ENCODE results near the gene CMKLR1. TPM values are rescaled to one million over a fixed set of nuclear protein-coding genes. Genes with fewer than 3 reads are reported as not detected.

CMKLR1 gene
- total RNA-seq, 4 donors from 2014 or later = 0.19 to 5.7 (median 2.5) TPM

DNA sequence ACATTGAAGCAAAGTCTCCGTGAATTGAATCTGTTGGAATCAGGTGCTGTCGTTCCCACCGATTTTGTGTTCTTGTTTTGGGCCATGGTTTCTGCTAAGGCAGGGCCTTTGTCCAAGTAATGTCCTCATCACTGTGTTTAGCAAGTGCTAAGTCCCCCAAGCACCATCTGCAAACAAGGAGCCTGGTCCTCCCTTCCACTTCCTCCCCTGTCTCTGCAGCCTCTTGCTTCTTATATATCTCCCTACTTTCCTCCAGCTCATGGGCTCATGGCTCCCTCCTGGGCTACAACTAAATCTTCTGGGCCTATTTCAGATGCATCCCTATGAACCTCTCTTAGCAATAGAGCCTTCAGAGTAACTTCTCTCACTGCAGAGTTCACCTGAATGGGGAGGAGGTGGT is 25.8 kb upstream of the CMKLR1 start:
- Histone ChIP-seq H3K36me3 (no peaks in the 10 kb centered on the region), H3K9me3 (no peaks in the 10 kb centered on the region), H3K27me3 (no peaks in the 10 kb centered on the region), H3K4me3 (no peak overlapping the region), H3K4me1 (no peaks in the 10 kb centered on the region), H3K27ac (no peak overlapping the region)
- intact Hi-C loops (cut with DNase I) = no loop called here
- 73 to 84% methylated on average over 3 of the region's 3 CpGs for WGBS, 2 donors
- no peak for DNase-seq
- TF ChIP-seq, protein P1, sequence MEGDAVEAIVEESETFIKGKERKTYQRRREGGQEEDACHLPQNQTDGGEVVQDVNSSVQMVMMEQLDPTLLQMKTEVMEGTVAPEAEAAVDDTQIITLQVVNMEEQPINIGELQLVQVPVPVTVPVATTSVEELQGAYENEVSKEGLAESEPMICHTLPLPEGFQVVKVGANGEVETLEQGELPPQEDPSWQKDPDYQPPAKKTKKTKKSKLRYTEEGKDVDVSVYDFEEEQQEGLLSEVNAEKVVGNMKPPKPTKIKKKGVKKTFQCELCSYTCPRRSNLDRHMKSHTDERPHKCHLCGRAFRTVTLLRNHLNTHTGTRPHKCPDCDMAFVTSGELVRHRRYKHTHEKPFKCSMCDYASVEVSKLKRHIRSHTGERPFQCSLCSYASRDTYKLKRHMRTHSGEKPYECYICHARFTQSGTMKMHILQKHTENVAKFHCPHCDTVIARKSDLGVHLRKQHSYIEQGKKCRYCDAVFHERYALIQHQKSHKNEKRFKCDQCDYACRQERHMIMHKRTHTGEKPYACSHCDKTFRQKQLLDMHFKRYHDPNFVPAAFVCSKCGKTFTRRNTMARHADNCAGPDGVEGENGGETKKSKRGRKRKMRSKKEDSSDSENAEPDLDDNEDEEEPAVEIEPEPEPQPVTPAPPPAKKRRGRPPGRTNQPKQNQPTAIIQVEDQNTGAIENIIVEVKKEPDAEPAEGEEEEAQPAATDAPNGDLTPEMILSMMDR (IDR thresholded peaks at IDR 0.05) = no peak
- TF ChIP-seq POLR2A (IDR thresholded peaks at IDR 0.05) = no peak

DNA sequence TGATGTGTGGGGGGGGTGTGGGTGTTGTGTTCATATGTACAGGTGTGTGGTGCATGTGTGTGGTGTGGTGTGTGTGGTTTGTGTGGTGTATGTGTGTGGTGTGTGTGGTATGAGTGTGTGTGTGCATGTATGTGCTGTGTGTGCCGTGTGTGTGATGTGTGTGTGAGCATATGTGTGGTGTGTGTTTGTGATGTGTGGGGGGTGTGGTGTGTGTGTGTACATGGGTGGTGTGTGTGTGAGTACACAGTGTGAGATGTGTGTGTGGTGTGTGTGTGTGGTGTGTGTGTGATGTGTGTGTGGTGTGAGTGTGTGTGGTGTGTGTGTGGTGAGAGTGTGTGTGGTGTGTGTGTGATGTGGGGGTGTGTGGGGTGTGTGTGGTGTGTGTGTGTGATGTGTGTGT is 24.5 kb upstream of the CMKLR1 start:
- Histone ChIP-seq H3K9me3 (no peaks in the 10 kb centered on the region), H3K27me3 (peaks cover 0 to 6% (median 0%) of the 10 kb centered on the region in 4 donors), H3K4me3 (no peak overlapping the region), H3K36me3 (no peaks in the 10 kb centered on the region), H3K4me1 (no peaks in the 10 kb centered on the region), H3K27ac (no peak overlapping the region)
- TF ChIP-seq, protein P1 (IDR thresholded peaks at IDR 0.05) = no peak
- no peak for TF ChIP-seq POLR2A (IDR thresholded peaks at IDR 0.05)
- intact Hi-C loops (cut with DNase I) = no loop called here
- WGBS, 2 donors = 86 to 100% methylated on average over 1 of the region's 1 CpG
- no peak for DNase-seq

DNA sequence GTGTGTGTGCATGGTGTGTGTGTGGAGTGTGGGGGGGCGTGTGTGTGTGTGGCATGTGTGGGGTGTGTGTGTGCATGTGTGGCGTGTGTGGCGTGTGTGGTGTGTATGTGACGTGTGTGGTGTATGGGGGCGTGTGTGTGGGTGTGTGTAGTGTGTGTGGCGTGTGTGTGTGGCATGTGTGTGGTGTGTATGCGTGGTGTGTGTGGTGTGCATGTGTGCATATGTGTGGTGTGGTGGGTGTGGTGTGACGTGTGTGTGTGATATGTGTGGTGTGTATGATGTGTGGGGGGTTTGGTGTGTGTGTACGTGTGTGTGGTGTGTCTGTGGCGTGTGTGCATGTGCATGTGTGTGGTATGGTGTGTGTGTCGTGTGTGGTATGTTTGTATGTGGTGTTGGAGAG is 24.1 kb upstream of the CMKLR1 start:
- Histone ChIP-seq H3K27me3 (peaks cover 0 to 10% (median 0%) of the 10 kb centered on the region in 4 donors), H3K27ac (no peak overlapping the region), H3K4me1 (no peaks in the 10 kb centered on the region), H3K36me3 (no peaks in the 10 kb centered on the region), H3K4me3 (no peak overlapping the region), H3K9me3 (no peaks in the 10 kb centered on the region)
- WGBS, 2 donors = 68 to 71% methylated on average over 11 of the region's 11 CpGs
- no peak for DNase-seq
- TF ChIP-seq, protein P1 (IDR thresholded peaks at IDR 0.05) = no peak
- no peak for TF ChIP-seq POLR2A (IDR thresholded peaks at IDR 0.05)
- intact Hi-C loops (cut with DNase I) = no loop called here

DNA sequence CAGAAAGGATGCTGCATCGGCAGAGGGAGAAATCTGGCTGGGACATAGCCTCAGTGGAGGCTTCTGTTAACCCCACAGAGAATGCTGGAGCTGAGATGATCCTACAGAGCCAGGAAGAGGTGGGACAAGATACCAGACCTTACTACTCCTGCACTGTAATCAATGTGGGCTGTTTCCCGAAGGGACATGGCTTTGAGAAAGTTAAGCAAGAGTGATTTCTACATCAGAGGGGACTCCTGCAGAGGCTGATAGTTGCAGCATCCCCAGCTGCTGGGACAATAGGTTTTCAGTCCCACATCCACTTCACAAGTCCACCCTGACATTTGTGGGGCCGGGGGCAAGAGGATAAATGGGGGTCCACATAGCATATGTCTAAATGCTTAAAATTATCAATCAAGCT is 22.5 kb upstream of the CMKLR1 start:
- no peaks in the 10 kb centered on the region for H3K9me3 ChIP-seq
- no peak for DNase-seq
- WGBS, 2 donors = 58 to 81% methylated on average over 3 of the region's 3 CpGs
- no peak overlapping the region for H3K27ac ChIP-seq
- peaks cover 0 to 19% (median 0%) of the 10 kb centered on the region in 4 donors for H3K27me3 ChIP-seq
- no peak for TF ChIP-seq POLR2A (IDR thresholded peaks at IDR 0.05)
- TF ChIP-seq, protein P1 (IDR thresholded peaks at IDR 0.05) = no peak
- no peaks in the 10 kb centered on the region for H3K4me1 ChIP-seq
- intact Hi-C loops (cut with DNase I) = no loop called here
- H3K36me3 ChIP-seq = no peaks in the 10 kb centered on the region
- no peak overlapping the region for H3K4me3 ChIP-seq

DNA sequence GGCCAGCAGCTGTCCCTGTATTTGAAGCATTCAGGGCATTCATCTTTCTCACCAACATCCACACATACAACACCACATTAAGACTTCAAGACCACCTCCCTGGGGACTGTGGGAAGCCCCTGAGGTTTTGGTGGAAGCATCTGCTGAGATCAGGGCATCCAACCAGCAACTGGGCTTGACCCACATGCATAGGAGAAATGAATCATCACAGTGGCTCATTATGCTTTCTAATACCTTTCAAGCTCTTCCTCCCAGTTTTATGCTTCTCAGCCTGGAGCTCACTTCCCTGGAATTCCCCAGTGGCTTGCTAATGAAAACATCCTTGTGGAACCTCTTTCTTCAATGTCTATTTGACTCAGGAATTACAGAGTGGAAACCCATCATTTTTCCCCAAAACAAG is 21.4 kb upstream of the CMKLR1 start:
- intact Hi-C loops (cut with DNase I) = no loop called here
- no peak overlapping the region for H3K4me3 ChIP-seq

More for the DNA sequence above, 21.4 kb upstream of the CMKLR1 start:
- no peak for DNase-seq
- H3K9me3 ChIP-seq = no peaks in the 10 kb centered on the region
- no peaks in the 10 kb centered on the region for H3K4me1 ChIP-seq
- H3K27ac ChIP-seq = no peak overlapping the region
- H3K27me3 ChIP-seq = peaks cover 0 to 19% (median 0%) of the 10 kb centered on the region in 4 donors
- no peaks in the 10 kb centered on the region for H3K36me3 ChIP-seq
- TF ChIP-seq POLR2A (IDR thresholded peaks at IDR 0.05) = no peak
- TF ChIP-seq, protein P1 (IDR thresholded peaks at IDR 0.05) = no peak

All from esophagus squamous epithelium (tissue), 5 donors.